Stimulated activated naive CD8-positive, alpha-beta T cell treated with anti-CD3 and anti-CD28 coated beads, Interleukin-15, Interleukin-2, amounts not matched to agents 100 ng/mL and 50 ng/mL, for 24 hours (primary cell): ENCODE data around the gene FLII.
"Not testable (repeated sequence)": the region's sequence is repeated elsewhere in the genome, so short reads cannot be mapped to it uniquely, and the experiment has no call there.

Experiments used
- H3K27ac Mint-ChIP-seq: one replicate; pipeline ENCODE4 v1.8.0; 2021; ENCODE audit warnings: mild to moderate bottlenecking, mixed read lengths
- H3K27me3 Mint-ChIP-seq: one replicate; pipeline ENCODE4 v1.8.0; 2021; ENCODE audit warnings: mixed read lengths
- H3K36me3 Mint-ChIP-seq: one replicate; pipeline ENCODE4 v1.8.0; 2021; ENCODE audit warnings: low read depth, mixed read lengths
- H3K4me1 Mint-ChIP-seq: one replicate; pipeline ENCODE4 v1.8.0; 2021; ENCODE audit warnings: low read depth, mixed read lengths
- H3K4me3 Mint-ChIP-seq: one replicate; pipeline ENCODE4 v1.8.0; 2021; ENCODE audit warnings: mild to moderate bottlenecking, mixed read lengths
- H3K9me3 Mint-ChIP-seq: one replicate; pipeline ENCODE4 v1.8.0; 2021; ENCODE audit warnings: mixed read lengths

The FLII gene

GRCh38 chr17:18225121-18225641, 33.4 kb downstream of the FLII start, which contains the start of gene LLGL1:
Gene LLGL1, plus strand, starts transcription at chr17:18225635. Its CDS starts 48 bp downstream, at chr17:18225683.
- H3K4me3 Mint-ChIP-seq: peak within 1 kb of the TSS; percentile 97
- peaks cover 19% of the 10 kb centered on the region for H3K4me1 Mint-ChIP-seq
- peak within 1 kb of the TSS; percentile 96 for H3K27ac Mint-ChIP-seq
- no peaks in the 10 kb centered on the region for H3K9me3 Mint-ChIP-seq
- no peaks in the 10 kb centered on the region for H3K36me3 Mint-ChIP-seq
- no peaks in the 10 kb centered on the region for H3K27me3 Mint-ChIP-seq

- Mint-ChIP-seq H3K9me3 (no peaks in the 10 kb centered on the region), H3K4me3 (peak overlapping the region; percentile 74), H3K4me1 (peaks cover 19% of the 10 kb centered on the region), H3K27me3 (no peaks in the 10 kb centered on the region), H3K27ac (peak overlapping the region; percentile 36), H3K36me3 (no peaks in the 10 kb centered on the region)
Measured at GRCh38 chr17:18224387-18225120, 34.0 kb downstream of the FLII start.

- Mint-ChIP-seq H3K4me1 (peaks cover 19% of the 10 kb centered on the region), H3K27me3 (no peaks in the 10 kb centered on the region), H3K4me3 (no peak overlapping the region), H3K36me3 (no peaks in the 10 kb centered on the region), H3K9me3 (no peaks in the 10 kb centered on the region), H3K27ac (no peak overlapping the region)
Measured at GRCh38 chr17:18224053-18224386, 34.5 kb downstream of the FLII start.

- Mint-ChIP-seq H3K4me3 (no peak overlapping the region), H3K27ac (no peak overlapping the region), H3K9me3 (no peaks in the 10 kb centered on the region), H3K27me3 (no peaks in the 10 kb centered on the region), H3K4me1 (no peaks in the 10 kb centered on the region), H3K36me3 (no peaks in the 10 kb centered on the region)
Measured at GRCh38 chr17:18218756-18219415, 39.7 kb downstream of the FLII start.

GRCh38 chr17:18217412-18218015, 41.0 kb downstream of the FLII start:
- no peak overlapping the region for H3K4me3 Mint-ChIP-seq
- H3K9me3 Mint-ChIP-seq: no peaks in the 10 kb centered on the region
- no peaks in the 10 kb centered on the region for H3K36me3 Mint-ChIP-seq
- H3K27ac Mint-ChIP-seq: no peak overlapping the region
- H3K27me3 Mint-ChIP-seq: no peaks in the 10 kb centered on the region
- no peaks in the 10 kb centered on the region for H3K4me1 Mint-ChIP-seq

GRCh38 chr17:18216906-18217305, 41.6 kb downstream of the FLII start:
- H3K27ac Mint-ChIP-seq, H3K36me3 Mint-ChIP-seq: not testable (repeated sequence)

GRCh38 chr17:18213666-18214270, 44.8 kb downstream of the FLII start:
- no peak overlapping the region for H3K4me3 Mint-ChIP-seq

More at GRCh38 chr17:18216906-18217305, 41.6 kb downstream of the FLII start:
- not testable (repeated sequence) for H3K4me1 Mint-ChIP-seq, H3K4me3 Mint-ChIP-seq, H3K9me3 Mint-ChIP-seq, H3K27me3 Mint-ChIP-seq

GRCh38 chr17:18208092-18208491, 50.4 kb downstream of the FLII start:
- Mint-ChIP-seq H3K27me3 (no peaks in the 10 kb centered on the region), H3K9me3 (no peaks in the 10 kb centered on the region), H3K27ac (peak overlapping the region; percentile 47), H3K36me3 (peaks cover 37% of the 10 kb centered on the region), H3K4me1 (no peaks in the 10 kb centered on the region), H3K4me3 (no peak overlapping the region)

More at GRCh38 chr17:18213666-18214270, 44.8 kb downstream of the FLII start:
- H3K4me1 Mint-ChIP-seq: no peaks in the 10 kb centered on the region
- no peaks in the 10 kb centered on the region for H3K9me3 Mint-ChIP-seq
- no peaks in the 10 kb centered on the region for H3K27me3 Mint-ChIP-seq
- H3K36me3 Mint-ChIP-seq: peaks cover 14% of the 10 kb centered on the region
- no peak overlapping the region for H3K27ac Mint-ChIP-seq

GRCh38 chr17:18206962-18207361, 51.6 kb downstream of the FLII start:
- H3K27me3 Mint-ChIP-seq: no peaks in the 10 kb centered on the region
- H3K9me3 Mint-ChIP-seq: no peaks in the 10 kb centered on the region
- no peaks in the 10 kb centered on the region for H3K4me1 Mint-ChIP-seq
- H3K27ac Mint-ChIP-seq: no peak overlapping the region
- peaks cover 37% of the 10 kb centered on the region for H3K36me3 Mint-ChIP-seq
- H3K4me3 Mint-ChIP-seq: no peak overlapping the region

GRCh38 chr17:18205861-18206260, 52.7 kb downstream of the FLII start:
- Mint-ChIP-seq H3K27me3 (no peaks in the 10 kb centered on the region), H3K36me3 (peaks cover 37% of the 10 kb centered on the region), H3K9me3 (no peaks in the 10 kb centered on the region), H3K4me1 (no peaks in the 10 kb centered on the region), H3K27ac (no peak overlapping the region), H3K4me3 (no peak overlapping the region)

- no peak overlapping the region for H3K4me3 Mint-ChIP-seq
- no peak overlapping the region for H3K27ac Mint-ChIP-seq
- H3K4me1 Mint-ChIP-seq: peaks cover 3% of the 10 kb centered on the region
- H3K36me3 Mint-ChIP-seq: peaks cover 21% of the 10 kb centered on the region
- H3K9me3 Mint-ChIP-seq: no peaks in the 10 kb centered on the region
- H3K27me3 Mint-ChIP-seq: no peaks in the 10 kb centered on the region
Measured at GRCh38 chr17:18203308-18203707, 55.2 kb downstream of the FLII start.

GRCh38 chr17:18201108-18201507, 57.4 kb downstream of the FLII start:
- Mint-ChIP-seq H3K27ac (peak overlapping the region; percentile 17), H3K36me3 (peaks cover 23% of the 10 kb centered on the region), H3K4me1 (peaks cover 23% of the 10 kb centered on the region), H3K9me3 (no peaks in the 10 kb centered on the region), H3K4me3 (no peak overlapping the region), H3K27me3 (no peaks in the 10 kb centered on the region)

- no peak overlapping the region for H3K4me3 Mint-ChIP-seq
- H3K4me1 Mint-ChIP-seq: peaks cover 36% of the 10 kb centered on the region
- H3K9me3 Mint-ChIP-seq: no peaks in the 10 kb centered on the region
- no peaks in the 10 kb centered on the region for H3K27me3 Mint-ChIP-seq
- no peak overlapping the region for H3K27ac Mint-ChIP-seq
- peaks cover 40% of the 10 kb centered on the region for H3K36me3 Mint-ChIP-seq
Measured at GRCh38 chr17:18198530-18198929, 60.0 kb downstream of the FLII start.

- Mint-ChIP-seq H3K27ac (no peak overlapping the region), H3K4me3 (no peak overlapping the region), H3K36me3 (peaks cover 42% of the 10 kb centered on the region), H3K4me1 (peaks cover 38% of the 10 kb centered on the region), H3K9me3 (no peaks in the 10 kb centered on the region), H3K27me3 (no peaks in the 10 kb centered on the region)
Measured at GRCh38 chr17:18197535-18198194, 60.9 kb downstream of the FLII start.
